T-helper 2 cell (primary cell): ENCODE results near the gene GPLD1.
A peak's percentile ranks its signal among the peaks of the same experiment; 100 is the strongest.
"Not testable (repeated sequence)": the region's sequence is repeated elsewhere in the genome, so short reads cannot be mapped to it uniquely, and the experiment has no call there.

Experiments used
- DNase-seq, 5 experiments: peaks; one replicate each; pipeline versions ENCODE4 v3.0.0 to v3.0.0-alpha.2; 2012 to 2022

GPLD1 gene

GRCh38 chr6:24455061-24455460, 34.3 kb downstream of the GPLD1 start:
- no peak for DNase-seq

DNA sequence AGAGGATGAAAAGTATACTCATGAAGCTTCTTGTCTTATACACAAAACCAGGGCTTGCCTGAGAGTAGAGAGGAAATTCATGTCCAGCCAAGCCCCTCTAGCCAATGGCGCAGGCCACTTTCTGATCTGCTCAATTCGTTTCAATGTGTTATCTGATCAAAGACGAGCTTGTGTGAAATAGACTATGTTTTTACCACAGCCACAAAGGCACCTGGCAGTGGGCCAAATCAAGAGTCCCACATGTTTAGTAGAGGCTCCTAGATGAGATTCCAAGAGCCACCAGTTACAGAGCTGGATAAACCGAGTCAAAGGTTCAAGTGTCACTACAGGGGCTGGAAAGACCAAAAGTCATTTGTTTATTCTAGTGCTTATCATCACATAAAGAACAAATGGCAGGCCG, 34.9 kb downstream of the GPLD1 start:
- DNase-seq = peak in 1 of 5 experiments; percentile 37

GRCh38 chr6:24453921-24454320, 35.5 kb downstream of the GPLD1 start:
- no peak for DNase-seq

GRCh38 chr6:24451581-24452388, 37.6 kb downstream of the GPLD1 start:
- DNase-seq = peak in 1 of 5 experiments; percentile 50

DNA sequence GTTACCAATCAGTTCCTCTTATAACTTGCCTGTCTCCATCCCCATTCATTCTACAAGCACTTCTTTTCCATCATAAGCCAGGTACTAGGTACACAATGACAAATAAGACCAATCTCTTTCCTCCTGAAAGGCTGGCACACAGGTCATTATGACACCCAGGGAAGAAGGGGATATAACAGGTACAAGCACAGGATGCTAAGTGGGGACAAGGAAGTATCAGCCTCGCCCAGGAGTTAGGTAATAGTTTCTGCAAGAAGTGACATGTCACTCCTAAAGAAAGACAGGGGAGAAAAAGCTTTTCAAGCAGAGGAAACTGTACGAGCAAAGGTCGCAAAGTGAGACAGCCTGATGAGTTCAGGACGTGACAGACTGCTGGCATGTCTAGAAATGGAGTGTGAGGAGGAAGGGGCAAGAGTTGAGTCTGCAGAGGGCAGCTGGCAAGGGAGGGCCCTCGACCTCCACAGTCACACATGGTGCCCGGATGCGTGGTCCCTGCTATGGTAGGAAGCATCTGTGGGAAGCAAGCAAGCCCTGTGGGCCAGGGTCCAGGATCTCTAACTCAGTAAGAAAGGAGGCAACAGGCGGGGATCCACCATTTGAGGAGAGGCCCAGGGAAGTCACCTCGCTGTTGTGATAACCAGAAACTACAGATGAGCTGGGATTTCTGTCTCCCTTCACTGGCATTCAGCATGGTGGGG, 40.4 kb downstream of the GPLD1 start:
- DNase-seq = no peak

- no peak for DNase-seq
Measured at GRCh38 chr6:24448396-24448795, 41.0 kb downstream of the GPLD1 start.

DNA sequence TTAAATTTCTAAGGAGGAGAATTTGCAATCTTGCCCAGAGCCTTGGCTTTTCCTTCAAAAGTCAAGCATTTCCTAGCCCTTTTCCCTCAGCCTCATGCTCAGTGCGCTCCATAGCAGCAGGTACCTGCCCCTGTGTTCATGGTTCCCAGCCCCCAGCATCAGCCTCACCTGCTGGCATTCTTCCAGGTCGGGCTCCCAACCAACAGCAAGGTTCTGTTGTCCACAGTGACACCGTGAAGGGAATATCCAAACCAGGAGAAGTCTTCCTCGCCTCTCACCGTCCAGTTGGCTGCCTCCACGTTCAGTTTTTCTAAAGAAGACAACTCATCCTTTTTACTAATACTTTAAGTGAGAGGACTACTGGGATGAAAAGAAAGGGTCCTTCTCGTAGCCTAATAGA, 42.7 kb downstream of the GPLD1 start:
- DNase-seq = no peak

DNA sequence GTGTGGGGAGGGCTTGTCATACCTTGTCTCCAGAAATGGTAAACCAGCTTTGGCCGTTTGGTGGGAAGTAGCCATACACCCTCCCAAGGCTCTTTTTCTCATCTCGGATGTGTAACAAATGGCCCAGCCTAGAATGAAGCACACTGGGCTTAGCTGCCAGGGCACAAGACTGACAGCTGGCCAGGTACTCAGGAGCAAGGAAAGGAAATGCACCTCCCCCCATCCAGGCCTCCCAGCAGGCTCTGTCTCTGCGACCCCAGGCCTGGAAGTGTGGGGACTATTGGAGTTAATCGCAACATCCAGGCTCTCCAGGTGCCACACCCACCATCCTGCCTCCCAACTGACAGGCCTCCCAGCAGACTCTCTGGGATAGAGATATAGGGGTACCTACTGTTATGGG, 43.7 kb downstream of the GPLD1 start:
- DNase-seq = no peak

GRCh38 chr6:24444588-24444987, 44.8 kb downstream of the GPLD1 start:
- no peak for DNase-seq

DNA sequence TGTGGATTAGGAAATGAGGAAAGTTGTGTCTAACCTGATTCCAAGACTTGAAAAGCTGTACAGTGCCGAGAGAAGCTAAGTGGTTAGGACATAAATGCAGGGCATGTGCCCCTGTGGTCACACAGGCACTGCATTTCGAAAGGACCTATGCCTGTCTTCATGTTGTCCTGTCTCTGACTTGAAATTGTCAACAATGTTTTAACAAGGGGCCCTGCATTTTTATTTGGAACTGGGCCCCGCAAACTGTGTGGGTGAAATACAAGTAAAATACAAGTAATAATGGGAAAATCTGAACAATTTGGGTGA, 47.8 kb downstream of the GPLD1 start:
- no peak for DNase-seq

GRCh38 chr6:24440897-24441598, 48.3 kb downstream of the GPLD1 start:
- DNase-seq = no peak

- DNase-seq = peak in 1 of 5 experiments; percentile 25
Measured at GRCh38 chr6:24439858-24440539, 49.4 kb downstream of the GPLD1 start.

- no peak for DNase-seq
Measured at GRCh38 chr6:24436979-24437378, 52.4 kb downstream of the GPLD1 start.

DNA sequence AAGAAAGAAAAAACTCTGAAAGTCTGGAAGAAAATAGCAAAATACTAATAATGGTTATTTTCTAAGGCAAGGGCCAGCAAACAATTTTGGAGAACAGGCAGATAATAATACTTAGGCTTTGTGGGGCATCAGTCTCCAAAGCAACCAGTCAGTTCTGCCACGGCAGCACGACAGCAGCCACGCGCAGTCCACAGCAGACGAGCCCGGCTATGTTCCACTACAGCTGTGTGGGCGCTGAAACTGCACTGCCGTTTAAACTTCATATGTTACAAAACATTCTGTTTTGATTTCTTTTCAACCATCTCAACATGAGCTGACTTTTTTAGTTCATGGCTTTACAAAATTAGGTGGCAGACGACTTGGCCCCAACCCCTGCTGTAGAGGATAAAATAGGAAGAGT, 56.8 kb downstream of the GPLD1 start:
- DNase-seq = no peak

- DNase-seq = peak in 2 of 5 experiments; percentile 6 to 30
Measured at GRCh38 chr6:24431045-24431451, 58.3 kb downstream of the GPLD1 start.

GRCh38 chr6:24430086-24430485, 59.3 kb downstream of the GPLD1 start:
- no peak for DNase-seq

- no peak for DNase-seq
Measured at GRCh38 chr6:24429146-24429545, 60.2 kb downstream of the GPLD1 start.

DNA sequence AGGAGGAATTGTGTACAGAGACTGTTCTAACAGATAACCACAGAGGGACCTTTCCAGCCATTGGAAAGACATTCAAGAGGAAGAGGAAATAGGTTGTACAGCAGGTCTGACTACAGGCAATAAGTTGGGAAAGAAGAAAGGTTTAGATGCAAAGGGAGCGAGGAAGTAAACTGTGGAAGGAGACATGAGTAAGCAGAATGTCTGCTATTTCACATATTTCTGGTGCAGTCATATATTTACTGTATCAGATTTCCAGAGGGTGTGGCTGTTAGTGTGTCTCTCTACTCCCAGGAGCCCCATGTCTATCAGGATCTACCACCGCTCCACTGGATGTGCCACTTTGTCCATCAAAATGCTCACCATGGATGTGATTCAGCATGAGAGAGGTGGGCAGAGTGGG, 60.8 kb downstream of the GPLD1 start:
- no peak for DNase-seq

DNA sequence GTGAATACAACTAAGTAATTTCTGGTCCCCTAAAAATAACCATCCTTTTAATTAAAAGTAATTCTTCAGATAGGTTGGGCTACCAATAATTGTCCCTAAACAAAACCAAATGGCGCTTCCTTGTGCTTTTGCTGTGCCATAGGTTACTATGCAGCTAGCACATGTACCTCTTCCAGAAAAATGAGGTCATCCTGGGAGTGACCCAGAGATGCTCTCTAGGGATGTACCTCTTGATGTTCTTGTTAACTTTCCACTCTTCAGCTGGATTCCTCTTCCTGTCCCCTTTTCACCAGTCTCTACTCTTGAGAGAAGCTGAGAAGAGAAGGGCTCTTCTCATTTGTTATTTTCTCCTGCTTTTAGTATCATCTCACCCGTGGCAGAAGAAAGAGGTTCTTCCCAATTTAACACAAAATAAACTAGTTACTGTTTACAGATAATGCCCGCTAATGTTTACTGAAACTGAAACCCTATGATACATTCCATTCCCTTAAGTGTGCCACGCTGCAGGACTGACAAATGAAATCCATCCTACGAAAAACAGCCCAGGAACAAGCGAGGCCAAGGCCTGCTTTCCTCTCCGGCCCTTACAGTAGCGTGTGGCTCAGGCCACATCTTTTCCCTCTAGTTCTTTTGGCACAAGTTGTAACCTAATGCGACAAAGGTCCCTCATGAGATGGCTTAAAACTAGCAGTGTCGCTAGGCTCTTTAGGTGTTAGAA, 62.5 kb downstream of the GPLD1 start:
- no peak for DNase-seq

GRCh38 chr6:24425091-24425490, 64.3 kb downstream of the GPLD1 start:
- DNase-seq = no peak

GRCh38 chr6:24419526-24419925, 69.9 kb downstream of the GPLD1 start:
- no peak for DNase-seq

GRCh38 chr6:24415753-24416152, 73.6 kb downstream of the GPLD1 start:
- no peak for DNase-seq

GRCh38 chr6:24414531-24414930, 74.8 kb downstream of the GPLD1 start:
- DNase-seq = not testable (repeated sequence)
